HCT116 (cell line): ENCODE results near the gene STH.

Experiments used
- CEBPB ChIP-seq: IDR thresholded peaks from 2 replicates; pipeline ENCODE4 v1.6.1; 2012; ENCODE audit warnings: low read depth
- EGR1 ChIP-seq: IDR thresholded peaks from 2 replicates; pipeline ENCODE4 v1.6.1; 2012; ENCODE audit warnings: low read depth
- EZH2 ChIP-seq: fragments of 200-600 bp; sonication (generic); IDR thresholded peaks from 2 replicates; pipeline ENCODE4 v1.6.1; 2017; ENCODE audit warnings: antibody characterized with exemption, mixed run types
- JUND ChIP-seq: IDR thresholded peaks from 2 replicates; pipeline ENCODE4 v1.6.1; 2012
- POLR2A ChIP-seq: IDR thresholded peaks from 2 replicates; pipeline ENCODE4 v1.7.0; 2011; ENCODE audit warnings: borderline replicate concordance; ENCODE audit not compliant: insufficient read depth, insufficient read length; ENCODE audit errors: extremely low read depth
- POLR2AphosphoS5 ChIP-seq: IDR thresholded peaks from 2 replicates; pipeline ENCODE4 v1.6.1; 2011; ENCODE audit warnings: mild to moderate bottlenecking, low read depth, low read length, moderate library complexity
- SRF ChIP-seq: IDR thresholded peaks from 2 replicates; pipeline ENCODE4 v1.6.1; 2012; ENCODE audit warnings: low read depth
- ZFX ChIP-seq: fragments of 450-650 bp; IDR thresholded peaks from 2 replicates; pipeline ENCODE4 v1.6.1; 2017
- TF ChIP-seq, protein P1 (sequence below), 3 experiments: fragments of 200-600 bp in 1 of 3; sonication (generic) in 1 of 3; IDR thresholded peaks in 2 of 3; conservative IDR thresholded peaks in 1 of 3; 2 replicates each; pipeline ENCODE4 v1.5.1; 2012 to 2017; ENCODE audit warnings: low read depth in 2 of 3, low read length in 2 of 3, antibody characterized with exemption in 1 of 3, borderline replicate concordance in 1 of 3, control low read depth in 1 of 3, mild to moderate bottlenecking in 1 of 3, mixed read lengths in 1 of 3, mixed run types in 1 of 3, moderate library complexity in 1 of 3; ENCODE audit not compliant: insufficient read depth in 1 of 3
- TF ChIP-seq, protein P2 (sequence below): IDR thresholded peaks from 2 replicates; pipeline ENCODE4 v1.6.1; 2012
- TF ChIP-seq, protein P3 (sequence below): IDR thresholded peaks from 2 replicates; pipeline ENCODE4 v1.6.1; 2012; ENCODE audit warnings: low read depth
- TF ChIP-seq, protein P4 (sequence below): IDR thresholded peaks from 2 replicates; pipeline ENCODE4 v1.6.1; 2011; ENCODE audit warnings: mild to moderate bottlenecking, low read length, moderate library complexity; ENCODE audit not compliant: insufficient replicate concordance; ENCODE audit errors: extremely low read depth

DNA sequence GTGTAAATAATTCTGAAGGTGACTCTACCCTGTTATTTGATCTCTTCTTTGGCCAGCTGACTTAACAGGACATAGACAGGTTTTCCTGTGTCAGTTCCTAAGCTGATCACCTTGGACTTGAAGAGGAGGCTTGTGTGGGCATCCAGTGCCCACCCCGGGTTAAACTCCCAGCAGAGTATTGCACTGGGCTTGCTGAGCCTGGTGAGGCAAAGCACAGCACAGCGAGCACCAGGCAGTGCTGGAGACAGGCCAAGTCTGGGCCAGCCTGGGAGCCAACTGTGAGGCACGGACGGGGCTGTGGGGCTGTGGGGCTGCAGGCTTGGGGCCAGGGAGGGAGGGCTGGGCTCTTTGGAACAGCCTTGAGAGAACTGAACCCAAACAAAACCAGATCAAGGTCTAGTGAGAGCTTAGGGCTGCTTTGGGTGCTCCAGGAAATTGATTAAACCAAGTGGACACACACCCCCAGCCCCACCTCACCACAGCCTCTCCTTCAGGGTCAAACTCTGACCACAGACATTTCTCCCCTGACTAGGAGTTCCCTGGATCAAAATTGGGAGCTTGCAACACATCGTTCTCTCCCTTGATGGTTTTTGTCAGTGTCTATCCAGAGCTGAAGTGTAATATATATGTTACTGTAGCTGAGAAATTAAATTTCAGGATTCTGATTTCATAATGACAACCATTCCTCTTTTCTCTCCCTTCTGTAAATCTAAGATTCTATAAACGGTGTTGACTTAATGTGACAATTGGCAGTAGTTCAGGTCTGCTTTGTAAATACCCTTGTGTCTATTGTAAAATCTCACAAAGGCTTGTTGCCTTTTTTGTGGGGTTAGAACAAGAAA lies 5.1 kb downstream of the STH start:
- TF ChIP-seq, protein P1, sequence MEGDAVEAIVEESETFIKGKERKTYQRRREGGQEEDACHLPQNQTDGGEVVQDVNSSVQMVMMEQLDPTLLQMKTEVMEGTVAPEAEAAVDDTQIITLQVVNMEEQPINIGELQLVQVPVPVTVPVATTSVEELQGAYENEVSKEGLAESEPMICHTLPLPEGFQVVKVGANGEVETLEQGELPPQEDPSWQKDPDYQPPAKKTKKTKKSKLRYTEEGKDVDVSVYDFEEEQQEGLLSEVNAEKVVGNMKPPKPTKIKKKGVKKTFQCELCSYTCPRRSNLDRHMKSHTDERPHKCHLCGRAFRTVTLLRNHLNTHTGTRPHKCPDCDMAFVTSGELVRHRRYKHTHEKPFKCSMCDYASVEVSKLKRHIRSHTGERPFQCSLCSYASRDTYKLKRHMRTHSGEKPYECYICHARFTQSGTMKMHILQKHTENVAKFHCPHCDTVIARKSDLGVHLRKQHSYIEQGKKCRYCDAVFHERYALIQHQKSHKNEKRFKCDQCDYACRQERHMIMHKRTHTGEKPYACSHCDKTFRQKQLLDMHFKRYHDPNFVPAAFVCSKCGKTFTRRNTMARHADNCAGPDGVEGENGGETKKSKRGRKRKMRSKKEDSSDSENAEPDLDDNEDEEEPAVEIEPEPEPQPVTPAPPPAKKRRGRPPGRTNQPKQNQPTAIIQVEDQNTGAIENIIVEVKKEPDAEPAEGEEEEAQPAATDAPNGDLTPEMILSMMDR (IDR thresholded peaks at IDR 0.05 in 2 of 3, conservative IDR thresholded peaks at IDR 0.05 in 1 of 3; ENCODE audit: borderline replicate concordance in 1 of 3, insufficient read depth in 1 of 3, low read depth in 2 of 3, low read length in 2 of 3), result no peak
- TF ChIP-seq POLR2A, result no peak
- TF ChIP-seq, protein P2, sequence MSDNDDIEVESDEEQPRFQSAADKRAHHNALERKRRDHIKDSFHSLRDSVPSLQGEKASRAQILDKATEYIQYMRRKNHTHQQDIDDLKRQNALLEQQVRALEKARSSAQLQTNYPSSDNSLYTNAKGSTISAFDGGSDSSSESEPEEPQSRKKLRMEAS, result no peak
- TF ChIP-seq, protein P3, sequence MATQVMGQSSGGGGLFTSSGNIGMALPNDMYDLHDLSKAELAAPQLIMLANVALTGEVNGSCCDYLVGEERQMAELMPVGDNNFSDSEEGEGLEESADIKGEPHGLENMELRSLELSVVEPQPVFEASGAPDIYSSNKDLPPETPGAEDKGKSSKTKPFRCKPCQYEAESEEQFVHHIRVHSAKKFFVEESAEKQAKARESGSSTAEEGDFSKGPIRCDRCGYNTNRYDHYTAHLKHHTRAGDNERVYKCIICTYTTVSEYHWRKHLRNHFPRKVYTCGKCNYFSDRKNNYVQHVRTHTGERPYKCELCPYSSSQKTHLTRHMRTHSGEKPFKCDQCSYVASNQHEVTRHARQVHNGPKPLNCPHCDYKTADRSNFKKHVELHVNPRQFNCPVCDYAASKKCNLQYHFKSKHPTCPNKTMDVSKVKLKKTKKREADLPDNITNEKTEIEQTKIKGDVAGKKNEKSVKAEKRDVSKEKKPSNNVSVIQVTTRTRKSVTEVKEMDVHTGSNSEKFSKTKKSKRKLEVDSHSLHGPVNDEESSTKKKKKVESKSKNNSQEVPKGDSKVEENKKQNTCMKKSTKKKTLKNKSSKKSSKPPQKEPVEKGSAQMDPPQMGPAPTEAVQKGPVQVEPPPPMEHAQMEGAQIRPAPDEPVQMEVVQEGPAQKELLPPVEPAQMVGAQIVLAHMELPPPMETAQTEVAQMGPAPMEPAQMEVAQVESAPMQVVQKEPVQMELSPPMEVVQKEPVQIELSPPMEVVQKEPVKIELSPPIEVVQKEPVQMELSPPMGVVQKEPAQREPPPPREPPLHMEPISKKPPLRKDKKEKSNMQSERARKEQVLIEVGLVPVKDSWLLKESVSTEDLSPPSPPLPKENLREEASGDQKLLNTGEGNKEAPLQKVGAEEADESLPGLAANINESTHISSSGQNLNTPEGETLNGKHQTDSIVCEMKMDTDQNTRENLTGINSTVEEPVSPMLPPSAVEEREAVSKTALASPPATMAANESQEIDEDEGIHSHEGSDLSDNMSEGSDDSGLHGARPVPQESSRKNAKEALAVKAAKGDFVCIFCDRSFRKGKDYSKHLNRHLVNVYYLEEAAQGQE, result no peak
- no peak for TF ChIP-seq SRF
- no peak for TF ChIP-seq POLR2AphosphoS5
- no peak for TF ChIP-seq CEBPB
- TF ChIP-seq ZFX, result no peak
- TF ChIP-seq EGR1, result no peak
- TF ChIP-seq, protein P4, sequence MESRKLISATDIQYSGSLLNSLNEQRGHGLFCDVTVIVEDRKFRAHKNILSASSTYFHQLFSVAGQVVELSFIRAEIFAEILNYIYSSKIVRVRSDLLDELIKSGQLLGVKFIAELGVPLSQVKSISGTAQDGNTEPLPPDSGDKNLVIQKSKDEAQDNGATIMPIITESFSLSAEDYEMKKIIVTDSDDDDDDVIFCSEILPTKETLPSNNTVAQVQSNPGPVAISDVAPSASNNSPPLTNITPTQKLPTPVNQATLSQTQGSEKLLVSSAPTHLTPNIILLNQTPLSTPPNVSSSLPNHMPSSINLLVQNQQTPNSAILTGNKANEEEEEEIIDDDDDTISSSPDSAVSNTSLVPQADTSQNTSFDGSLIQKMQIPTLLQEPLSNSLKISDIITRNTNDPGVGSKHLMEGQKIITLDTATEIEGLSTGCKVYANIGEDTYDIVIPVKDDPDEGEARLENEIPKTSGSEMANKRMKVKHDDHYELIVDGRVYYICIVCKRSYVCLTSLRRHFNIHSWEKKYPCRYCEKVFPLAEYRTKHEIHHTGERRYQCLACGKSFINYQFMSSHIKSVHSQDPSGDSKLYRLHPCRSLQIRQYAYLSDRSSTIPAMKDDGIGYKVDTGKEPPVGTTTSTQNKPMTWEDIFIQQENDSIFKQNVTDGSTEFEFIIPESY, result no peak
- no peak for TF ChIP-seq EZH2
- no peak for TF ChIP-seq JUND
